Urinary bladder (tissue), 4 donors: ENCODE results near the gene ERI3. TPM values are rescaled to one million over a fixed set of nuclear protein-coding genes. Genes with fewer than 3 reads are reported as not detected.

Experiments used
- DNase-seq: peaks from one replicate; pipeline ENCODE4 v3.0.0-alpha.2; 2015; ENCODE audit errors: extremely low spot score
- H3K27ac ChIP-seq: one replicate; pipeline ENCODE4 v1.5.1; 2013; ENCODE audit warnings: low read depth, mild to moderate bottlenecking, moderate library complexity
- H3K36me3 ChIP-seq: one replicate; pipeline ENCODE4 v1.6.1; 2013; ENCODE audit warnings: mild to moderate bottlenecking, moderate library complexity; ENCODE audit not compliant: insufficient read depth
- H3K4me1 ChIP-seq: one replicate; pipeline ENCODE4 v1.6.1; 2013; ENCODE audit warnings: mild to moderate bottlenecking, moderate library complexity; ENCODE audit not compliant: insufficient read depth
- H3K4me3 ChIP-seq: one replicate; pipeline ENCODE4 v1.5.1; 2013; ENCODE audit warnings: low read depth, low read length
- WGBS: extraction: QIAGEN DNeasy Blood & Tissue Kit; methylation state at CpG from one replicate; pipeline ENCODE4 v1.1.7; 2013; 5-methylcytosine and 5-hydroxymethylcytosine counted together
- polyA plus RNA-seq: library from polyadenylated mRNA; stranded (reverse); fragments of 200-250 nt; gene quantifications from one replicate; pipeline ENCODE4 v1.2.3, GENCODE V29; 2013
- total RNA-seq: library from RNA; depleted of rRNA; stranded (reverse); fragments of >200 nt; gene quantifications from one replicate; pipeline ENCODE4 v1.2.3, GENCODE V29; 2014
- donor health status: healthy with polysubstance abuse.
- donor health status: healthy.

ERI3 gene
- total and polyA plus RNA-seq, 2 donors = 34.3 to 46.4 TPM

DNA sequence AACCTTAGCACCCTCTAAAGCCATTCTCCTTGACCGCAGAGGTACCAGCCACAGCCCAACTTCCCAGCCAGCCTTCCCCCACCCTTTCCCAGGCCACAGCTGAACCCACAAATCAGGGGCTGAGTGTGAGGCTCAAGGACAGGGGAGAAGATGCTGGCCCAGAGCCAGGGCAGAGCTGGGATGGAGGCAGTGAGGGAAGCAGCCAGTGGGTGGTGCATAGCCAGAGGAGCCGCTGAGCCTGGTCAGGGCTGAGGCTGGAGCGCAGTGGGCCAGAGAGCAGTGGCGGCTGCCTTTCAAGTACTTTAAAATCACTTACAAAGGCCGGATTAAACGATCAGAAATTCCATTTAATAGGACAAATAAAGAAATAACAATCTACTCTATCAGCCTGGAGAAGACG, 105.5 kb downstream of the ERI3 start:
- H3K4me3 ChIP-seq = no peak overlapping the region
- WGBS = 70% methylated on average over 7 of the region's 7 CpGs
- no peaks in the 10 kb centered on the region for H3K36me3 ChIP-seq
- no peaks in the 10 kb centered on the region for H3K4me1 ChIP-seq
- DNase-seq = no peak
- no peak overlapping the region for H3K27ac ChIP-seq

DNA sequence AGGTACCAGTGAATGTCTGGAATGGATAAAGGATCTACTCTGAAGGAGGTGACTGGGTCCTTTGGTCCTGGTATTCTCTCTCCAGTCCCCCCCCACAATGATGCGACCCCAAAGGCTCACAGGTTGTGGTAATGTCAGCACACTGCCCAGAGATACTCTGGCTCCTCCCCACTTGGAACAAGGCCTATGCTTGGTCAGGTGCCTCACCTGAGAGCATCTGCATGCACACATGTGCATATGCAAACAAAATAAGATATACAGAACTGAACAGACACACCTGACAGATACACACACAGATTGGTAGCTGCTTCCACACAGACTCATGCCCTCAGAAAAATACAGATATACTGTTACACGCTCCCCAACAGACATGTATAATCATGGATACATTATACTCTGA, 108.3 kb downstream of the ERI3 start:
- DNase-seq = no peak
- H3K36me3 ChIP-seq = no peaks in the 10 kb centered on the region
- 97% methylated on average over 2 of the region's 2 CpGs for WGBS
- no peak overlapping the region for H3K4me3 ChIP-seq
- no peaks in the 10 kb centered on the region for H3K4me1 ChIP-seq
- no peak overlapping the region for H3K27ac ChIP-seq

- Histone ChIP-seq H3K27ac (no peak overlapping the region), H3K4me3 (no peak overlapping the region), H3K4me1 (no peaks in the 10 kb centered on the region), H3K36me3 (no peaks in the 10 kb centered on the region)
- DNase-seq = no peak
- 81% methylated on average over 9 of the region's 9 CpGs for WGBS
These were observed 110.1 kb downstream of the ERI3 start for GRCh38 chr1:44244986-44245385.

- H3K4me3 ChIP-seq = no peak overlapping the region
- H3K27ac ChIP-seq = no peak overlapping the region
- 97% methylated on average over 7 of the region's 7 CpGs for WGBS
- DNase-seq = no peak
- H3K36me3 ChIP-seq = no peaks in the 10 kb centered on the region
- H3K4me1 ChIP-seq = no peaks in the 10 kb centered on the region
These were observed 111.1 kb downstream of the ERI3 start for GRCh38 chr1:44243782-44244495.

GRCh38 chr1:44242746-44243145, 112.3 kb downstream of the ERI3 start:
- Histone ChIP-seq H3K4me3 (no peak overlapping the region), H3K36me3 (no peaks in the 10 kb centered on the region), H3K4me1 (no peaks in the 10 kb centered on the region), H3K27ac (no peak overlapping the region)
- 81% methylated on average over 16 of the region's 16 CpGs for WGBS
- DNase-seq = no peak

DNA sequence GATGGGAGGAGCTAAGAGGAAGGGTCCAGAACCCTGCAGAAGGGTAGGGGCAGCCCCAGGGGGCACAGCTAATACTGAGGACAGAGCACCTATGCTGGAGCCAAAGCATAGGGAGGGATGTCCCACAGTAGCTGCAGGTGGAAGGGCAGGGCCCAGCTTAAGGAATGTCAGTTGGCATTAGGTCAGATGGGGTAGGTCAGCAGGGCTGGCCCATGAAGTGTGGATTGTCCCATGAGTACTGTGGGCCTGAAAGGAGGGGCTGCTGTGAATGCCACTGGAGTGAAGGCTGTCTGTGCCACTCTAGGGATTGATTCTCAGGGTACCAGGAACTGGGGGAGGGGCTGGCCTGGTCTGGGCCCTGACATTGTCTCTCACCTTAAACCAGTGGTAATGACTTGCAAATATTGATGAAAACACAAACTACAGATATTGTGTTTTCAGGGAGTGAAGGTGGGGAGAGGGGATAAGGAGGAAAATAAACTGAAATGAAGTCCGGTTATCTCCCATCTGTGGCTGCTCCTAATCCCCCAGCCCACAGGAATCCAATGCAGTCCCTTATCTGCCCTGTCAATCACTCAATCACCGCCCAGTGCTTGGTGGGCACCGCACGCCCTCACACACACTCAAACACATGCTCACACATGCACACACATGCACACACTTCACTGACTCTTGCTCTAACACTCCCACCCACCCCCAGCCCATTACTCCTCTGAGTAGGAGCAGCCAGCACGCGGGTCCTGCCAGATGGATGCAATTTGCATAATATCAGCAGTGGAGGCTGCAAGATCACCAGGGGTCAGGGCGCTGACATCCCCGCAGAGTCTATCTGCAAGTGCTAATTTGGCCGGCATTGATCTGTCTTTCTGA, 114.0 kb downstream of the ERI3 start:
- H3K4me3 ChIP-seq = no peak overlapping the region
- 84% methylated on average over 9 of the region's 9 CpGs for WGBS
- H3K4me1 ChIP-seq = no peaks in the 10 kb centered on the region
- peak overlapping the region; percentile 27 for H3K27ac ChIP-seq
- H3K36me3 ChIP-seq = no peaks in the 10 kb centered on the region
- DNase-seq = no peak

DNA sequence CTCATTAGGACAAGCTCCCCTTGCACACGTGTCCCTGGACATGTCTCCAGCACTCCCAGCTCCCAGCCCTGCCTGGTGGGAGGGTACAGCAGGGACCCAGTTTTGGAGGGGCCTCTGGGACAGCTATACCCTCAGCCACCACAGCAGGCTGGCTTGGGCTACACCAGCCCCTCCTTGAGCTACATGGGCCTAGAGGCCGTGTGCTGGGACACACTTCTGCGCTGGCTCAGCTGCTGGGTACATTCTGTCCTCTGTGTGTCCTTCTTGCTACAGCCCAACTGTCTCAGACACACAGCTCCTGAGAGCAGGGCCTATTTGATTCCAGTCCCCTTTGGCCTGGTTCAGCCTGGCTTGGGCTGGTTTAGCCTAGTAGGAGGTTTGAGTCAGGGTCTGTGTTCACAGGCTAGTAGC, 115.1 kb downstream of the ERI3 start:
- Histone ChIP-seq H3K36me3 (no peaks in the 10 kb centered on the region), H3K4me1 (no peaks in the 10 kb centered on the region), H3K27ac (peak overlapping the region; percentile 58), H3K4me3 (no peak overlapping the region)
- WGBS = 51% methylated on average over 3 of the region's 3 CpGs
- DNase-seq = no peak

- H3K4me3 ChIP-seq = no peak overlapping the region
- H3K36me3 ChIP-seq = no peaks in the 10 kb centered on the region
- H3K27ac ChIP-seq = peak overlapping the region; percentile 58
- DNase-seq = no peak
- no peaks in the 10 kb centered on the region for H3K4me1 ChIP-seq
- WGBS = 37% methylated on average over 8 of the region's 8 CpGs
These were observed 115.6 kb downstream of the ERI3 start for GRCh38 chr1:44239331-44239960.

DNA sequence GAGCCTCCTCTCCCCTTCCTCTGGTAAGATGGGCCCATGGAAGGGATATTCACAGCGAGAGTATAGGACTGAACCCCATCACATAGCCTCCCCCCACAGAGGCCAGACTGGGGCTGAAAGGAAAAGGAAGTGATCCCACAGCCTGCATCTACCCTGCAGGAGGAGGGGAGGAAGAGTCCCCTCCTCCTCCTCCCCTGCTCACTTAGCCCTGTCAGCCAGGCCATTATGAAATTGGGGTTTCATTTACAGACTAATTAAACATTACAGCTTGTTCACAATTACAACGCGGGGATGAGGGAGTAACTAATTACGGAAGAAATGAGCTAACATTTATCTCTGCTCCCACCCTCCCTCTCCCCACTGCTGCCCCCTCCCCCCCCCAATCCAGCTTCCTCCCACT, 116.4 kb downstream of the ERI3 start:
- Histone ChIP-seq H3K27ac (no peak overlapping the region), H3K36me3 (no peaks in the 10 kb centered on the region), H3K4me1 (no peaks in the 10 kb centered on the region), H3K4me3 (no peak overlapping the region)
- 72% methylated on average over 4 of the region's 4 CpGs for WGBS
- DNase-seq = no peak

GRCh38 chr1:44237721-44238457, 117.2 kb downstream of the ERI3 start:
- WGBS = 19% methylated on average over 33 of the region's 33 CpGs
- H3K36me3 ChIP-seq = no peaks in the 10 kb centered on the region
- no peak overlapping the region for H3K4me3 ChIP-seq
- no peaks in the 10 kb centered on the region for H3K4me1 ChIP-seq
- peak overlapping the region; percentile 32 for H3K27ac ChIP-seq
- DNase-seq = peak; percentile 85

DNA sequence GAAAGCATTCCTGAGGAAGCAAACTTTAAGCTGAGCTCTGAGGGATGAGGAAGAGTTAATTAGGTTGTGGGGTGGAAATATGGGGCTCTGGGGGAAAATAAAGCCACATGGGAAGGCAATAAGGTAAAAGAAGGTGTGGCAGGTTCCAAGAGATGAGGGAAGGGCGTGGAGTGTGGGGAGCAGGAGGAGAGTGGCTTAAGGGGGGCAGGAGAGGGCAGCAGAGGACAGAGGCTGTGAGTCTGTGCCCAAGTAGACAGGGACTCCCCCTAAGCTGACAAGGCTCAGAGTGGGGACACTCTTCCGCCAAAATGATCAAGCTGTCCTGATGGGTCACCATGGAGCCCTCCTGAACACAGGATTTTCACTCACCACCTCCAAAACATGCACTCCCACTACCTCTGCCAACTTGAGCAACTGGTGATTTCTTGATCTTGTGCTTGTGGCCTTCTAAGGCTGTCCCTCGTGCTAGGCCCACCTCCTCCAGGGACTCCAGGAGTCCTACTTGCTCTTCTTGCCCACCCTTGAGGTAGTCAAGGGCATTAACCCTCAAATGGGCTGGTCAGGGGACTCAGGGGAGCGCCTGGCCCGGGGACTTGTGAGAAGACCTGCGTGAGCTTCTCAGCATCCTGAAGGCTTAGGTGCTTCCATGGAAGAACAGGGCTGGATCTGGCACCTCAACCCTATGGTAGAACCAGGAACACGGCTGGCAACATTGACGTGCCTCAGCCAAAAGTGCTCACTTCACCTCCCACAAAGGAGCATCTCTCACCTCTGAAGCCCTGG, 118.4 kb downstream of the ERI3 start:
- whole genome bisulfite sequencing = 91% methylated on average over 8 of the region's 8 CpGs
- Histone ChIP-seq H3K4me3 (no peak overlapping the region), H3K4me1 (no peaks in the 10 kb centered on the region), H3K27ac (no peak overlapping the region), H3K36me3 (no peaks in the 10 kb centered on the region)
- DNase-seq = no peak

DNA sequence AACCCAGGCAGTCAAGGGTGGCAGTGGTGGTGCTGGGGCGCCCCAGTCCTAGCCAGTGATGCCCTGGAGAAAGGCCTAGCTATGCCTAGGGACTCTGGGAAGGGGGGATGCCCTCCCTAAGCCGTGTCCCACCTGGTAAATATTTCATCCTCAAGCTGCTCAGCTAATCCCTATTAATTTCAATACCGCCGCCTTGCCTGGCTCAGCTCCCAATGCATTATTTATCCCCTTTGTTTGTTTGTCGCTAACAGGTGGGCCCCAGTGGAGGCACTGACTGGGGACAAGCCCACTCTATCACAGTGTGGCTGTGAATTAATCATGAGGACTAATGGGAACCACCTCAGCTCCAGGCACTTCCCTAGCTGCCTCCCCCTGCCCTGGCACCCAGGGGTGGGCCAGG, 119.2 kb downstream of the ERI3 start:
- no peaks in the 10 kb centered on the region for H3K36me3 ChIP-seq
- H3K4me3 ChIP-seq = no peak overlapping the region
- 94% methylated on average over 5 of the region's 5 CpGs for WGBS

DNA sequence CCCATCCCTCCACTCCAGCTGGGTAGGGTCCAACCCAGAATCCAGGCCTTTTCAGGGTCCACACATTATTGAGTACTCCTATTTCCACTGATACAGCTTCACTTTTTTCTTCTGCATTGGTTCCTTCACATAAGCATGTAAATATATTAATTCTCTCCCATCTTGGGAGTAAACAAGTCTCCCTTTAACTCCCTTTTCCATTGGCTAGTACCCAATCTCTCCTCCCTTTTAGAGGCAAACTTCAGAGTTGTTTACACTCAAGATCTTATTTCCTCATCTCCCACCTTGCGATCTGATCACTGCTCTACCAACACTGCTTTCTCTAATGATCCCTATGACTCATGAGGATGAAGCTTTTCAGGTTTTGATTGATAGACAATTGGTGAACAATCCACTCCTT, 121.5 kb downstream of the ERI3 start:
- Histone ChIP-seq H3K27ac (no peak overlapping the region), H3K4me1 (no peaks in the 10 kb centered on the region), H3K36me3 (no peaks in the 10 kb centered on the region), H3K4me3 (no peak overlapping the region)
- no peak for DNase-seq
- WGBS = 79% methylated on average over 1 of the region's 1 CpG

More for the DNA sequence above, 119.2 kb downstream of the ERI3 start:
- DNase-seq = no peak
- no peaks in the 10 kb centered on the region for H3K4me1 ChIP-seq
- H3K27ac ChIP-seq = no peak overlapping the region
